Neural progenitor cell (in vitro differentiated cells): ENCODE results near the gene SBF2. TPM values are rescaled to one million over a fixed set of nuclear protein-coding genes. Genes with fewer than 3 reads are reported as not detected.
A peak's percentile ranks its signal among the peaks of the same experiment; 100 is the strongest.

Experiments
- DNase-seq: peaks from one replicate; pipeline ENCODE4 v3.0.0-alpha.2; 2016; ENCODE audit warnings: low spot score
- H2AFZ ChIP-seq: fragments of 200-600 bp; sonication (generic); replicated peaks from 2 replicates; pipeline ENCODE4 v1.6.1; 2016; ENCODE audit warnings: antibody characterized with exemption
- H3F3A ChIP-seq: fragments of 200-600 bp; sonication (generic); 2 replicates; pipeline ENCODE4 v1.6.1; 2016; ENCODE audit warnings: antibody characterized with exemption, low read depth
- H3K27ac ChIP-seq: fragments of 200-600 bp; sonication (generic); 2 replicates; pipeline ENCODE4 v1.5.1; 2016; ENCODE audit warnings: mild to moderate bottlenecking
- H3K27me3 ChIP-seq: fragments of 200-600 bp; sonication (generic); 2 replicates; pipeline ENCODE4 v1.6.1; 2016; ENCODE audit warnings: mild to moderate bottlenecking, moderate library complexity
- H3K36me3 ChIP-seq: fragments of 200-600 bp; sonication (generic); 2 replicates; pipeline ENCODE4 v1.5.1; 2016
- H3K4me1 ChIP-seq: fragments of 200-600 bp; sonication (generic); 2 replicates; pipeline ENCODE4 v1.6.1; 2016; ENCODE audit warnings: mixed run types
- H3K4me2 ChIP-seq: fragments of 200-600 bp; sonication (generic); 2 replicates; pipeline ENCODE4 v1.6.1; 2016
- H3K4me3 ChIP-seq: fragments of 200-600 bp; sonication (generic); 2 replicates; pipeline ENCODE4 v1.5.1; 2016
- H3K79me2 ChIP-seq: fragments of 200-600 bp; sonication (generic); 2 replicates; pipeline ENCODE4 v1.6.1; 2016; ENCODE audit warnings: low read depth
- H3K9ac ChIP-seq: fragments of 200-600 bp; sonication (generic); 2 replicates; pipeline ENCODE4 v1.6.1; 2016
- H3K9me3 ChIP-seq: fragments of 200-600 bp; sonication (generic); 2 replicates; pipeline ENCODE4 v1.5.1; 2016; ENCODE audit warnings: low read depth
- H4K20me1 ChIP-seq: fragments of 200-600 bp; sonication (generic); 2 replicates; pipeline ENCODE4 v1.6.1; 2016; ENCODE audit warnings: low read depth
- H3K27ac Mint-ChIP-seq: 3 replicates; pipeline ENCODE4 v1.8.0; 2021; ENCODE audit warnings: mixed read lengths
- H3K27me3 Mint-ChIP-seq: 2 replicates; pipeline ENCODE4 v1.8.0; 2022; ENCODE audit warnings: low read depth, mild to moderate bottlenecking, inconsistent platforms, moderate library complexity, mixed read lengths; ENCODE audit not compliant: insufficient read depth
- H3K36me3 Mint-ChIP-seq: 3 replicates; pipeline ENCODE4 v1.8.0; 2021; ENCODE audit warnings: mixed read lengths
- H3K4me1 Mint-ChIP-seq: 3 replicates; pipeline ENCODE4 v1.8.0; 2021; ENCODE audit warnings: mixed read lengths
- H3K4me3 Mint-ChIP-seq: 3 replicates; pipeline ENCODE4 v1.8.0; 2021; ENCODE audit warnings: mild to moderate bottlenecking, moderate library complexity, mixed read lengths
- H3K9me3 Mint-ChIP-seq: 3 replicates; pipeline ENCODE4 v1.8.0; 2020; ENCODE audit warnings: mixed read lengths
- CTCF ChIP-seq: fragments of 200-600 bp; sonication (generic); IDR thresholded peaks from 2 replicates; pipeline ENCODE4 v1.5.1; 2017; ENCODE audit warnings: antibody characterized with exemption, mild to moderate bottlenecking
- EZH2 ChIP-seq: fragments of 200-600 bp; sonication (generic); IDR thresholded peaks from 2 replicates; pipeline ENCODE4 v1.6.1; 2017; ENCODE audit warnings: antibody characterized with exemption, mild to moderate bottlenecking, moderate library complexity
- EZH2phosphoT487 ChIP-seq: fragments of 200-600 bp; sonication (generic); IDR thresholded peaks from 2 replicates; pipeline ENCODE4 v1.6.1; 2017; ENCODE audit warnings: antibody characterized with exemption
- total RNA-seq: library from RNA; depleted of rRNA; stranded (reverse); fragments of >200 nt; gene quantifications from 2 replicates; pipeline ENCODE4 v1.2.3, GENCODE V29; 2015; ENCODE audit warnings: low replicate concordance

The SBF2 gene
- total RNA-seq, 1 donor from 2014 or later = 48.2 TPM

- peak; percentile 55 for DNase-seq
- peaks cover 10% of the 10 kb centered on the region for H3K4me1 ChIP-seq
- H3K36me3 Mint-ChIP-seq = peaks cover 11% of the 10 kb centered on the region
- no peak overlapping the region for H3K4me2 ChIP-seq
- H3K9me3 Mint-ChIP-seq = peaks cover 22% of the 10 kb centered on the region
- no peak overlapping the region for H3K27ac ChIP-seq
- no peaks in the 10 kb centered on the region for H3F3A ChIP-seq
- no peak overlapping the region for H3K4me3 Mint-ChIP-seq
- H4K20me1 ChIP-seq = no peaks in the 10 kb centered on the region
- H2AFZ ChIP-seq = no peak overlapping the region
- peaks cover 3% of the 10 kb centered on the region for H3K4me1 Mint-ChIP-seq
- peaks cover 15% of the 10 kb centered on the region for H3K79me2 ChIP-seq
- TF ChIP-seq CTCF (peak; percentile 79), EZH2phosphoT487 (no peak)
- no peak overlapping the region for H3K9ac ChIP-seq
- no peak overlapping the region for H3K4me3 ChIP-seq
- no peaks in the 10 kb centered on the region for H3K36me3 ChIP-seq
- H3K27me3 Mint-ChIP-seq = no peaks in the 10 kb centered on the region
- H3K27me3 ChIP-seq = no peaks in the 10 kb centered on the region
- H3K27ac Mint-ChIP-seq = no peak overlapping the region
- no peaks in the 10 kb centered on the region for H3K9me3 ChIP-seq
Measured at GRCh38 chr11:10208131-10208575, 85.9 kb downstream of the SBF2 start.

- Mint-ChIP-seq H3K27me3 (no peaks in the 10 kb centered on the region), H3K4me1 (peaks cover 3% of the 10 kb centered on the region), H3K36me3 (peaks cover 14% of the 10 kb centered on the region), H3K27ac (no peak overlapping the region), H3K9me3 (peaks cover 29% of the 10 kb centered on the region), H3K4me3 (no peak overlapping the region)
- no peak overlapping the region for H2AFZ ChIP-seq
- no peaks in the 10 kb centered on the region for H3F3A ChIP-seq
- H3K36me3 ChIP-seq = no peaks in the 10 kb centered on the region
- H3K4me3 ChIP-seq = no peak overlapping the region
- no peaks in the 10 kb centered on the region for H4K20me1 ChIP-seq
- peaks cover 18% of the 10 kb centered on the region for H3K79me2 ChIP-seq
- peak; percentile 23 for DNase-seq
- H3K4me2 ChIP-seq = peak overlapping the region; percentile 34
- H3K9me3 ChIP-seq = no peaks in the 10 kb centered on the region
- no peak overlapping the region for H3K27ac ChIP-seq
- H3K27me3 ChIP-seq = no peaks in the 10 kb centered on the region
- no peak overlapping the region for H3K9ac ChIP-seq
- TF ChIP-seq CTCF (no peak), EZH2 (no peak), EZH2phosphoT487 (no peak)
- peaks cover 10% of the 10 kb centered on the region for H3K4me1 ChIP-seq
Measured at GRCh38 chr11:10205928-10206327, 88.1 kb downstream of the SBF2 start.

GRCh38 chr11:10204021-10204420, 90.0 kb downstream of the SBF2 start:
- no peak overlapping the region for H3K27ac ChIP-seq
- H3K4me1 ChIP-seq = peaks cover 10% of the 10 kb centered on the region
- H3K4me2 ChIP-seq = no peak overlapping the region
- no peak overlapping the region for H2AFZ ChIP-seq
- H3K79me2 ChIP-seq = peaks cover 18% of the 10 kb centered on the region
- no peaks in the 10 kb centered on the region for H3K27me3 ChIP-seq
- H3K9ac ChIP-seq = no peak overlapping the region
- no peaks in the 10 kb centered on the region for H4K20me1 ChIP-seq
- H3K9me3 ChIP-seq = no peaks in the 10 kb centered on the region
- H3K27me3 Mint-ChIP-seq = no peaks in the 10 kb centered on the region
- H3K36me3 Mint-ChIP-seq = peaks cover 23% of the 10 kb centered on the region
- H3K27ac Mint-ChIP-seq = no peak overlapping the region
- no peak overlapping the region for H3K4me3 Mint-ChIP-seq
- peaks cover 3% of the 10 kb centered on the region for H3K4me1 Mint-ChIP-seq
- TF ChIP-seq CTCF (no peak), EZH2 (no peak), EZH2phosphoT487 (no peak)
- no peak overlapping the region for H3K4me3 ChIP-seq
- DNase-seq = no peak
- H3K9me3 Mint-ChIP-seq = peaks cover 33% of the 10 kb centered on the region
- no peaks in the 10 kb centered on the region for H3F3A ChIP-seq
- no peaks in the 10 kb centered on the region for H3K36me3 ChIP-seq
